Stimulated activated naive B cell treated with anti-CD40 and anti-IgM and Interleukin-4, amounts not matched to agents 10 μg/mL and 1 μg/mL and 100 μg/mL, for 72 hours (primary cell): ENCODE measurements around the gene PYROXD2.
A peak's percentile ranks its signal among the peaks of the same experiment; 100 is the strongest.
"Not testable (repeated sequence)": the region's sequence is repeated elsewhere in the genome, so short reads cannot be mapped to it uniquely, and the experiment has no call there.

ENCODE experiments used
- ATAC-seq, 2 donors: fragments of 150-1000 bp; cut with Tn5 transposase; replicated peaks; 2 replicates each; pipeline ENCODE4 v1.10.0; 2021; ENCODE audit warnings: moderate library complexity in 1 of 2
- DNase-seq: peaks from one replicate; pipeline ENCODE4 v3.0.0; 2021
- H3K27ac Mint-ChIP-seq: one replicate; pipeline ENCODE4 v1.8.0; 2022; ENCODE audit warnings: mild to moderate bottlenecking, mixed read lengths
- H3K27me3 Mint-ChIP-seq, 2 donors: one replicate each; pipeline ENCODE4 v1.8.0; 2022; ENCODE audit warnings: mixed read lengths in 2 of 2
- H3K36me3 Mint-ChIP-seq, 2 donors: one replicate each; pipeline ENCODE4 v1.8.0; 2022; ENCODE audit warnings: mixed read lengths in 2 of 2, mild to moderate bottlenecking in 1 of 2
- H3K4me1 Mint-ChIP-seq, 2 donors: one replicate each; pipeline ENCODE4 v1.8.0; 2022; ENCODE audit warnings: mixed read lengths in 2 of 2, mild to moderate bottlenecking in 1 of 2
- H3K4me3 Mint-ChIP-seq, 2 donors: one replicate each; pipeline ENCODE4 v1.8.0; 2022; ENCODE audit warnings: mild to moderate bottlenecking in 2 of 2, mixed read lengths in 2 of 2, moderate library complexity in 1 of 2
- H3K9me3 Mint-ChIP-seq, 2 donors: one replicate each; pipeline ENCODE4 v1.8.0; 2022; ENCODE audit warnings: mixed read lengths in 2 of 2, mild to moderate bottlenecking in 1 of 2

The PYROXD2 gene

DNA sequence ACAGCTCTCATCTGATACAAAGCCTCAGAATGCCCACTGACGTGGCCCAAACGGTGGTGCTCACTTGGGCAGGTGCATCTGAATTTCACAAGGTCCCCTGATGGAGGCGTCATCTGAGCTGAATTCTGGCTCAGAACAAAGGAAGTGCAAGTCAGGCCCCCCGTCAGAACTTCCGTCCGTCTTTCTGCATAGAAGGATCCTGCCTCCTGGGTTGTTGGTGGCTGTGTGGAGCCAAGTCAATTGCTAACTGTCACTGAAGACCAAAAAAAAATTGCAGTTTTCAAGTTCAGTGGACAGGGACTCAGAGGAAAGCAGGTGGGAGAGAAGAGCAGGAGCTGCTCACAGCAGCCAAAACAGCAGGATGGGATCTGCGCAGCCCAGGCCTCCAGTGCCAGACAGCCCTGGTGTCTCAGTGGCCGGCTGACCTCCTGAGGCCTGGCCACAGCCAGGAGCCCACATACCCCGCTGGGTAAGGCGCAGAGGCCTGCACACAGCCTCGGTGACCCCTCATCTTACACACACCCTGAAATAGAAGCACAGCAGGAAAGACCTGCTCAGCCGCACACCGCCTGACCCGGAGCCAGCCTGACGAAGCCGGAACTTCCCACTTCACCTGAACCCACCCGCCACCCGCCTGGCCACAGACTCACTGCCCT is 49.4 kb downstream of the PYROXD2 start:
- no peaks in the 10 kb centered on the region for H3K36me3 Mint-ChIP-seq
- DNase-seq (no peak), ATAC-seq (no peak)
- no peaks in the 10 kb centered on the region for H3K9me3 Mint-ChIP-seq
- H3K4me3 Mint-ChIP-seq = no peak overlapping the region
- H3K27ac Mint-ChIP-seq = no peak overlapping the region
- no peaks in the 10 kb centered on the region for H3K27me3 Mint-ChIP-seq
- peaks cover 19 to 28% of the 10 kb centered on the region in 2 donors for H3K4me1 Mint-ChIP-seq

DNA sequence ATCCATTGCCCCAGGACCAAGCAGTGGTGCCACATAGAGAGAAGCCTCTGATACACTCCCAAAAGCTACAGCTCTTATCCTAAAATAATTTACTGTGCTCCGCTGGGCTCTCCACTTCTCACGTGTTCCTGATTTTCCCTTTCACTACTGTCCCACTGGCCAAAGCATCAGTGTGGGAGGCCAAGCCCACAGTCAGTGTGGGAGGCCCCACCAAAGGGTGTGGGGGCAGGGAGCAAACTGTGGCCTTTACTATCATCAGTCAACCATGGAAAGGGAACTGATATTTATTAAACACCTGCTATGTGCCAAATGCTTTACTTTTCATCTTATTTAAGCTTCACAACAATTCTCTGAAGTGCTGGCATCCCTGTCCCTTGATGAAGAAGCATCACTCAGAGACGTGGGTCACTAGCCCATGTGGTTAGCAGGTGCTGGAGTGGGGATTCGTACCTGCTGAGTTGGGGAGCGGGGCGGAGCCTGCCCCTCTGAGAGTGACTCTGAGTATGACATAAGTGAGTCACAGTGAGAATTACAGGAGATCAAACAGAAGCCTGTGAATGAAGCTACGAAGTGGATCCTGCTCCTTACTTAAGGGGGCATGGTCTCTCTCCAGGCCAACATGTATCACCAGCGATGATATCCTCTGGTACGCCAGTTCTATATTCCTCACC is 50.4 kb downstream of the PYROXD2 start:
- Mint-ChIP-seq H3K27ac (no peak overlapping the region), H3K27me3 (no peaks in the 10 kb centered on the region), H3K9me3 (no peaks in the 10 kb centered on the region), H3K36me3 (no peaks in the 10 kb centered on the region), H3K4me3 (no peak overlapping the region), H3K4me1 (peaks cover 19 to 28% of the 10 kb centered on the region in 2 donors)
- peak; percentile 59 to 66 for ATAC-seq
- DNase-seq = no peak

DNA sequence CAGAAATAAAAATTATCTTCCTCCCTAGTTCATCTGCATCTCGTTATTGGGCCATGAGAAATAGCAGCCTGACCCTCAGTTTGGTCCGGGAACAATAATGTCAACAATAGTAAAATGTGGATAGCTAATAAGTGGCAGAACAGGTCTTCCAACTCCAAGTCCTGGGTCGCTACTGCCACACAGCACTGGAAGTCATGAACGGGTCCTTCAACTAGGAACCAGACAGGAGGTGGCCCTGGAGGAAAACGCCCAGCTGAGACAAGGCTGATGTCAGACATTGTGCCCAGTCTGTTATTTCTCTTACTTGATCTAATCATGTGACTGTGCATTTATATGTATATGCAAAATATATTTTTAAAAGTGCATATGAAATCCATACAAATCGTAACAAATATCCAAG is 51.8 kb downstream of the PYROXD2 start:
- Mint-ChIP-seq H3K36me3 (no peaks in the 10 kb centered on the region), H3K4me1 (peaks cover 19 to 28% of the 10 kb centered on the region in 2 donors), H3K9me3 (no peaks in the 10 kb centered on the region), H3K27ac (no peak overlapping the region), H3K4me3 (no peak overlapping the region), H3K27me3 (peaks cover 2 to 3% of the 10 kb centered on the region in 2 donors)
- no peak for ATAC-seq
- DNase-seq = no peak

DNA sequence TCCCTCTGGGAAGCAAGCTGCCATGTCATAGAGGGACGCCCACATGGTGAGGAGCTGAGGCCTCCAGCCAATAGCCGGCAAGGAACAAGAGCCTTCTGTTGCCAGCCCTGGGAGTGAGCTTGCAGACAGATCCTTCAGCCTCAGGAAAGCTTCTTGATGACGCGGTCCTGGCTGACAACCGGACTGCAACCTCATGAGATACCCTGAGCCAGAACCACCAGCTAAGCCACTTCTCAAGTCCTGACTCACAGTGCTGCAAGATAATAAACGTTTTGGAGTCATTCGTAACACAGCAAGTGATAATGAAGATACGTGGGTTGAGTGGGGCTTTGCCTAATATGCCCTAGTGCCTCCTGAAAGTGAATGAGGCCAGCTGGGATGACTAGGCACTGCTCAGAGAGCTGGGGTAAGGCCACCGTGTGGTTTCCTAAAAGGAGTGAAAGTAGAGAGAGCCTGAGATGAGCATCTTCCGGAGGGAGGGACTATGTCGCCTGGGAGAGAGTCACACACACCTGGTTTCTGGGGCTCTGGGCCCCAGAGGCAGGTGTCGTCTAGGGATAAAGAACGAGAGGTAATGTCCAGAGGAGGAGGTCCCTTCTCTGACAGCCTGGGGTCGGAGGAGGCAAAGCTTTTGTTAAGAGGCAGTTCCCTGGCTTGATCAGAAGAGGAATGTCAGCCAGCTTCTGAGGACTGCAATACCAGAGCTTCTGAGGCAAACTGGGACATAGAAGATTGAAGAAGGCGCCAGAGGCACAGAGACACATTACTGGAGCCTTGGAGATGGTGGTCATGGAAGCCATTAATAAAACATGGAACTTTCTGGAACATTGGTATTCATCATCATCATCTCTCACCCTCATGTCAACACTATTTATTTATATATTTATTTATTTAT is 53.6 kb downstream of the PYROXD2 start:
- ATAC-seq (peak; percentile 90 to 94), DNase-seq (peak; percentile 47)
- Mint-ChIP-seq H3K36me3 (no peaks in the 10 kb centered on the region), H3K27ac (peak overlapping the region; percentile 56), H3K4me1 (peaks cover 19 to 28% of the 10 kb centered on the region in 2 donors), H3K4me3 (no peak overlapping the region), H3K27me3 (peaks cover 4 to 5% of the 10 kb centered on the region in 2 donors), H3K9me3 (no peaks in the 10 kb centered on the region)

DNA sequence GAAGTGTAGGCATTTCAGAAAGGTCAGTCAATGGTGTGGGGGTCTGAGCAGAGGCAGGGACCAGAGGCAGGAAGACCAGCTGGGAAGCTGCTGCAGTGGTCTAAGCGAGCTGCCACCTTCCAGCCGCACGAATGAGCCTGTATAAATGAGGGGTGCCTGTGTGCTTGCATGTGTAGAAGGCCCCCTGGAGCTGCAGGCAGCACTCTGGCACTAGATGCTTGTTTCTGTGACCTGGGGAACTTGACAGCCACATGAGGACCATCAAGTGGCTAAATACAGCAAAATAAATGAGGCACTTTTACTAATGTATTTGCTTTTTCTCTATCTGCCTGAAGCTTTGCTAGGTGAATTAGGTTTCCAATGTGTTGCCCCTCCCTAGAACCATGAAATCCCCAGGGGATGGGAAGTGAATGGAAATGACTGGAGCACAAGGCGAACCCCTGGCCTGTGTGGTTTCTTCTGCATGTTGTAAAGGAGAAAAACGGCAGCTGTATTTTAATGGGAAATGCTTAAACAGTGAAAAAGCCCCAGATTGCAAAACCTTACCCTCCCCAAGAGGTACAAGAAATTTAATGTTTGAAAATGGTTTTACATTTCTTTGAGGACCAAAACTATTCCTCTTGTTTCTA is 57.7 kb downstream of the PYROXD2 start:
- peaks cover 16 to 24% of the 10 kb centered on the region in 2 donors for H3K27me3 Mint-ChIP-seq
- no peaks in the 10 kb centered on the region for H3K36me3 Mint-ChIP-seq
- peaks cover 14 to 26% of the 10 kb centered on the region in 2 donors for H3K4me1 Mint-ChIP-seq
- H3K9me3 Mint-ChIP-seq = no peaks in the 10 kb centered on the region
- no peak for DNase-seq
- no peak for ATAC-seq
- H3K27ac Mint-ChIP-seq = no peak overlapping the region
- no peak overlapping the region for H3K4me3 Mint-ChIP-seq

DNA sequence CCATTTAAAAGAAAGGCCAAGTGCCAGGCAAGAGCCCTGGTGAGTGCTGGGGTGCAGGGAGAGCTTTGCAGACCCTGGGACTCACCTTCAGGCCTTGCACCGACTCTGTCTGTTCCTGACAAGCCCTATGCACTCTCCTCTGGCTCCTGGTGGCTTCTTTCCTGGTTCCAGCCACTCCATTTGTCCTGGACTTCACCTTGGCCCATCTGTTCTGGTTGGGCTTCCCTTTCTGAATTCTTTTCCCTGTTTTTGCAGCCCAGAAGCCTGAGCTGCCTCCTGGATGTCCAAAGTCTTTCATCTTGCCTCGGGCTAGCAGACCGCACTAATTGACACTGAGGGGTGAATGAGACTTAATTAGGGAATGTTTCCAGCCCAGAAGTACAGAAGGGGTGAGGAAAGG is 60.5 kb downstream of the PYROXD2 start:
- ATAC-seq (no peak), DNase-seq (no peak)
- Mint-ChIP-seq H3K4me1 (peaks cover 12 to 27% of the 10 kb centered on the region in 2 donors), H3K36me3 (no peaks in the 10 kb centered on the region), H3K4me3 (no peak overlapping the region), H3K27ac (no peak overlapping the region), H3K27me3 (peaks cover 22 to 24% of the 10 kb centered on the region in 2 donors), H3K9me3 (no peaks in the 10 kb centered on the region)

DNA sequence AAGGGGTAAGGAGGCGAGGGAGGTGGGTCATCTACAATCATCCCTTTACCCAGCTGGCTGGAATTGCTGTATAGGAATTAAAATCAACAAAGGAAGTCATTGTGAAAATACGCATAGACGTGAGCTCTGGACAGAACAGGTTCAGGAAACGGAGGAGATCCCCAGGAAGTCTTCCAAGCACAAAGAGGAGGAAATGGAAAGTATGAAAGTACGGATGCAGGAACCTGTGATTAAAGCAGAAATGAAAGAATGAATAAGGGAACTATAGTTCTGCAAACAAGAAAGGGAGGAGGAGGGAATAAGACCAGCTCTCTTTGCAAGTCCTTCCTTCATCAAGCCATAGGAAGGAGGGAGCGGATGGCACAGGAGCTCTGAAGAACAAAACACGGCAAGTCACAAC is 61.8 kb downstream of the PYROXD2 start:
- ATAC-seq (no peak), DNase-seq (no peak)
- Mint-ChIP-seq H3K9me3 (peaks cover 0 to 2% of the 10 kb centered on the region in 2 donors), H3K36me3 (no peaks in the 10 kb centered on the region), H3K4me1 (peaks cover 18 to 39% of the 10 kb centered on the region in 2 donors), H3K27me3 (peaks cover 19 to 22% of the 10 kb centered on the region in 2 donors), H3K27ac (no peak overlapping the region), H3K4me3 (no peak overlapping the region)

DNA sequence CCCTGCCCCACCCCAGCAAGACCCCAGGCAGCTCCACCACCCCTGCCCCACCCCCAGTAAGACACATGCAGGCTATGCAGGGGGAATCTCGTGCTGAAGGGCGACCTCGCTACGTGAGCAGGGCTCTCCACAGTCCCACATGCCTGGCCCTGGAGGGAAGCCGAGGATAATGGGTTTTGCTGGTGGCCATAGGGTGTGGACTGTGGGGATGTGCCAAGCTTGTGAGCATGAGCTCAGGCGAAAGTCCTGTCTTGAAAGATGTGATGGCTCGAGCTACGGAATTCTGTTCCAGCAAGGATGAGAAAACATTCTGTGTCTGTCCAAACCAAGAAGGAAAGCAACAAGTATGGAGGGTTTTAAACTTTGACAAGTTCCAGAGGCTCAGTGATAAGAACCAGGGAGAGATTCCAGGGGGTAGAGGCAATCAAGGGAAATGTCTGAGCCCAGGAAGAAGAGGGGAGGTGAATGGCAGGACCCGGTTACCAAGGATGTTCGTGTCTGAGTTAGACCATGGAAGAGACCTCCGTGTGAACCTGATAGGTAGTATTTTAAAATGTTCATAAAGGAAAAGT is 63.1 kb downstream of the PYROXD2 start:
- H3K27me3 Mint-ChIP-seq = peaks cover 20 to 21% of the 10 kb centered on the region in 2 donors
- H3K9me3 Mint-ChIP-seq = peaks cover 5 to 6% of the 10 kb centered on the region in 2 donors
- H3K4me3 Mint-ChIP-seq = no peak overlapping the region
- no peak overlapping the region for H3K27ac Mint-ChIP-seq
- peaks cover 4 to 5% of the 10 kb centered on the region in 2 donors for H3K36me3 Mint-ChIP-seq
- peaks cover 18 to 43% of the 10 kb centered on the region in 2 donors for H3K4me1 Mint-ChIP-seq
- DNase-seq (no peak), ATAC-seq (no peak)

DNA sequence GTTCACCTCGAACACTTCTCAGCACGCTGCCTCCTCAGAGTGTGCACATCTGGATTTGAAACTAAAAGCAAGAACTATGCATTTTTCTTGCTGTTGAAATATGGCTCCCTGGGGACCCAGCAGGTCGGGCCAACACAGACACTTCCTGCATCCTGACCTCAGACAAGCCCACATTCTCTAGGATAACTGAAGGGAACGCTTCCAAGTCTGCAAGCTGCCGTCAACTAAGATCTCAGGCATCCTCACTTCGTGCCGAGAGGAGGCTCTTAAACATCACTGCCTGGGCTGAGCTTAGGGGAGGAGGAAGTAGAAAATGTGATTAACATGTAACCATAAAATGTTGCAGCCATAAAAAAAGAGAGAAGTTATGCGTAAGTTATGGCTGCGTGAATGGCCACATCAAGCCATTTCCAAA is 65.5 kb downstream of the PYROXD2 start:
- Mint-ChIP-seq H3K27me3 (peaks cover 11 to 23% of the 10 kb centered on the region in 2 donors), H3K9me3 (peaks cover 9 to 12% of the 10 kb centered on the region in 2 donors), H3K4me1 (peaks cover 20 to 43% of the 10 kb centered on the region in 2 donors), H3K36me3 (peaks cover 4 to 8% of the 10 kb centered on the region in 2 donors), H3K4me3 (peak overlapping the region; percentile 80 to 85), H3K27ac (peak overlapping the region; percentile 81)
- DNase-seq (peak; percentile 30), ATAC-seq (peak; percentile 90 to 91)

DNA sequence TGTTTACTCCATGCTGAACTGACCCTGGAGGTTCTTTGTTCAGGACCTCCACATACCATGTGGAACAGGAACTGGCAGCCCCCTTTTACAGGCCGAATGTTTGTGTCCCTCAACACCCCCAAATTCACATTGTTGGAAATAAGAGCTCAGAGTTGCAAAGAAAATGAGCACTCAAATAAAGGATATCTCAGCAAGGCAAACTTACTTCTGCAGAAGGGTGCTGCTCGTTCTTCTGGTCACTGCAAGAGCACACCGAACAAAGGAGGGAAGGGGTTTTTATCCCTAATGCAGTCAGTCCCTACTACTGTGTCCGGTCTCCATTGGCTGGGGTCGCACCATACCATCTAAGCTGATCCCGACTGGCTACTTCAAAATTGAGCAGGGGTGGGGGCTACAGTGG is 68.1 kb downstream of the PYROXD2 start:
- Mint-ChIP-seq H3K36me3 (peaks cover 4 to 8% of the 10 kb centered on the region in 2 donors), H3K9me3 (peaks cover 9 to 12% of the 10 kb centered on the region in 2 donors), H3K4me3 (no peak overlapping the region), H3K27ac (no peak overlapping the region), H3K27me3 (peaks cover 0 to 8% of the 10 kb centered on the region in 2 donors), H3K4me1 (peaks cover 22 to 38% of the 10 kb centered on the region in 2 donors)
- DNase-seq (no peak), ATAC-seq (no peak)

DNA sequence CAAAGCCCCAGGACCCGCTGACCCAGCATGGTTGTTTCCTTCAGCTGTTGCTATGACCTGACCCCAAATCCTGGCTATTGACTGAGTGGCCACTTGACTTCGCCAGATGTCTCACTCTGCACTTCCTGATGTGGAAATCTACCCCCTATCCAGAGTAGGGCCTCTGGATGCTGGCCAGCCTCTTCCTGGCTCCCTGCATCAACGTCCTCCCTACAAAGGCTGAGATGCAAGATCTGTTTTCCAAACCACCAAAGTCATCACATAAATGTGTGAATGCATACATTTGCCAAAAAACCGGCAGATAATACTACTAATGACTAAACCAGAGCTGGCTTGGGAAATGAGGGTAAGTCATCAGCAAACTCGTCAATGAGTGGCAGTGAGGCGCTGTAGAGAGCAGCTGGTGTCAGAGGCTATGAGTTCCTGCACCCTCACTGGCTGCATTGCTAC is 70.4 kb downstream of the PYROXD2 start:
- Mint-ChIP-seq H3K27me3 (peaks cover 0 to 6% of the 10 kb centered on the region in 2 donors), H3K9me3 (peaks cover 9 to 12% of the 10 kb centered on the region in 2 donors), H3K36me3 (peaks cover 4 to 8% of the 10 kb centered on the region in 2 donors), H3K4me1 (peaks cover 30 to 53% of the 10 kb centered on the region in 2 donors), H3K4me3 (no peak overlapping the region), H3K27ac (no peak overlapping the region)
- DNase-seq = no peak
- ATAC-seq = no peak

DNA sequence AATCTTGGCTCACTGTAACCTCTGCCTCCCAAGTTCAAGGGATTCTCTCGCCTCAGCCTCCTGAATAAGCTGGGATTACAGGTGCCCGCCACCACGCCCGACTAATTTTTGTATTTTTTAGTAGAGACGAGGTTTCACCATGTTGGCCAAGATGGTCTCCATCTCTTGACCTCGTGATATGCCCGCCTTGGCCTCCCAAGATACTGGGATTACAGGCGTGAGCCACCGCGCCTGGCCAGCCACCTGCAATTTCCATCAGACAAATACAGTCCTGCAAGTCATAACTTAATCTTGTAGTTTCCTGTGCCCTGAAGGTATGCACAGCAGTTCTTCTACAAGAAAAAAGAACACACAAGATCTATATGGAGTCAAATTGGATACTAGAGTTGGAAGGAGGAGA is 73.3 kb downstream of the PYROXD2 start:
- not testable (repeated sequence) for H3K27me3 Mint-ChIP-seq, ATAC-seq, H3K4me3 Mint-ChIP-seq, H3K27ac Mint-ChIP-seq, H3K9me3 Mint-ChIP-seq, DNase-seq, H3K36me3 Mint-ChIP-seq
- H3K4me1 Mint-ChIP-seq = peaks cover 26 to 46% of the 10 kb centered on the region in 2 donors

DNA sequence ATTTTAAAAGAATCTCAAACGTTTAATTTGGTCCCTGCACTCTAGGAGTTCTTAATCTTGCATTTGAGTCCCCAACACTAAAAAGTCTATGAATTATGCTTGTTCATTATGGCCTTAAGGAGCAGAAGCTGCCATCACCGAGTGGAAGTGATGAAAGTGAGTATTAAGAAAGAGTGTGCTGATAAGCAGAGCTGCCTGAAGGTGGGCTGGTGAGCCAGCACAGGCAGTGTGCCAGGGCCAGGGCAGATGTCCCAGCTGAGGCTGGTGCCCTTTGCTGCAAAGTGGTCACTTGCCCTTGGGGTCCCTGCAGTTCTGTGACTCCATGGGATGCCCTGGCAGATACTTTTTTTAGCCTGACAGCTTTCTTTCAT is 74.1 kb downstream of the PYROXD2 start:
- Mint-ChIP-seq H3K4me3 (no peak overlapping the region), H3K4me1 (peaks cover 28 to 46% of the 10 kb centered on the region in 2 donors), H3K27ac (no peak overlapping the region), H3K27me3 (no peaks in the 10 kb centered on the region), H3K9me3 (peaks cover 0 to under 1% of the 10 kb centered on the region in 2 donors), H3K36me3 (no peaks in the 10 kb centered on the region)
- ATAC-seq (peak; percentile 38 to 51), DNase-seq (no peak)
